GM12865 (cell line): ENCODE data around the gene CACNA1G.

Experiments used
- DNase-seq: peaks from one replicate; pipeline ENCODE4 v3.0.0; 2010; ENCODE audit warnings: low read depth
- H3K4me3 ChIP-seq: 2 replicates; pipeline ENCODE4 v1.5.1; 2011; ENCODE audit warnings: mild to moderate bottlenecking, low read depth, low read length, control low read depth
- TF ChIP-seq, protein P1 (sequence below): IDR thresholded peaks from 2 replicates; pipeline ENCODE4 v1.5.1; 2011; ENCODE audit warnings: low read length, control low read depth, low read depth, inconsistent platforms; ENCODE audit not compliant: insufficient read depth; ENCODE audit errors: missing control alignments

Gene CACNA1G

DNA sequence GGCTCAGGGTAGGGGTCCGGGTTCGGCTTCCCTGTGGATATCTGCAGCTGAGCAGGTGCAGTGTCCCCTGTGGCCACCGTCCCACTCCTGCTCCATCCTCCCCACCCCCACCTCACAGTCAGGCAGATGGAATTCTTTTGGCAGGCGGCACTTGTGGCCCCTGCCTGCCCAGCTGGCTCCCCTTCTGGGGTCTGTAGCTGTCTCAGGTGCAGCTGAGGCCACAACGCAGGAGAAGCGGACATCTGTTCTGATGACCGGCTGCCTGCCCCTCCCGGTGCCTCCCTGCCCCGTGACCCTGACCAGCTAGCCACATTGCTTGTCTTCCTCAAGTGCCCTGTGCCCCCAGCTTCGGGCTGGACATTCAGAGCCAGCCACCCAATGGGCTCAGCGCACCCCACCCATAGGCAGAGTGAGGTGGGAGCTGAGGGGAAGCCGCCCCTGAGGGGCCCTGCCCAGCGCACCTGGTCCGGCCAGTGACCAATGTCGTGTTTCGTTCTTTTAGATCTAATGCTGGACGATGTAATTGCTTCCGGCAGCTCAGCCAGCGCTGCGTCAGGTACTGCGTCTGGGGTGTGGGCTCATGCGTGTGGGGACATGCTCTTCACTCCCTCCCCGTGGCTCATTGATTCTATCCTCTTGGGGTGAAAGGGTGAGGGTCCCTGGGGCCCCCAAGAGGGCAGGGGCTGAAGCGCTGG is 49.0 kb downstream of the CACNA1G start:
- DNase-seq: no peak
- no peak overlapping the region for H3K4me3 ChIP-seq
- TF ChIP-seq, protein P1, sequence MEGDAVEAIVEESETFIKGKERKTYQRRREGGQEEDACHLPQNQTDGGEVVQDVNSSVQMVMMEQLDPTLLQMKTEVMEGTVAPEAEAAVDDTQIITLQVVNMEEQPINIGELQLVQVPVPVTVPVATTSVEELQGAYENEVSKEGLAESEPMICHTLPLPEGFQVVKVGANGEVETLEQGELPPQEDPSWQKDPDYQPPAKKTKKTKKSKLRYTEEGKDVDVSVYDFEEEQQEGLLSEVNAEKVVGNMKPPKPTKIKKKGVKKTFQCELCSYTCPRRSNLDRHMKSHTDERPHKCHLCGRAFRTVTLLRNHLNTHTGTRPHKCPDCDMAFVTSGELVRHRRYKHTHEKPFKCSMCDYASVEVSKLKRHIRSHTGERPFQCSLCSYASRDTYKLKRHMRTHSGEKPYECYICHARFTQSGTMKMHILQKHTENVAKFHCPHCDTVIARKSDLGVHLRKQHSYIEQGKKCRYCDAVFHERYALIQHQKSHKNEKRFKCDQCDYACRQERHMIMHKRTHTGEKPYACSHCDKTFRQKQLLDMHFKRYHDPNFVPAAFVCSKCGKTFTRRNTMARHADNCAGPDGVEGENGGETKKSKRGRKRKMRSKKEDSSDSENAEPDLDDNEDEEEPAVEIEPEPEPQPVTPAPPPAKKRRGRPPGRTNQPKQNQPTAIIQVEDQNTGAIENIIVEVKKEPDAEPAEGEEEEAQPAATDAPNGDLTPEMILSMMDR: no peak

DNA sequence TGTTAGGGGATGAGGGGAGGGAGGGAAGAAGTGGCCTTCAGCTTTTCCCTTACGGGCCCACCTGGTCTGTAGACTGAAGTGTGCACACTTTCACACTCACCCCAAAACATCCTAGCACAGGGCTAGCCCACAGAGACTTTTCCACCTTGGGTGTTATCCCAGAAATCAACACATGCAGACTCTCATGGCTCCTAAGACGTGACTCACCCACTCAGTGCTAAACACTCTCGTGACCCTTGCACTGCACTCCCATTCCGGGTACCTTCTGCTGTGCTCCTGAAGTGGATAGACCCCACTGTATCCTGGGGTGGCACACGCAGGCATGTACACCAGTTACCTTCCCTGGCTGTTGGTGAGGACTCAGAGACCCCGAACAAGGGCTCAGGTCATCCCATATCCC is 51.1 kb downstream of the CACNA1G start:
- TF ChIP-seq, protein P1: no peak
- DNase-seq: no peak
- H3K4me3 ChIP-seq: no peak overlapping the region

DNA sequence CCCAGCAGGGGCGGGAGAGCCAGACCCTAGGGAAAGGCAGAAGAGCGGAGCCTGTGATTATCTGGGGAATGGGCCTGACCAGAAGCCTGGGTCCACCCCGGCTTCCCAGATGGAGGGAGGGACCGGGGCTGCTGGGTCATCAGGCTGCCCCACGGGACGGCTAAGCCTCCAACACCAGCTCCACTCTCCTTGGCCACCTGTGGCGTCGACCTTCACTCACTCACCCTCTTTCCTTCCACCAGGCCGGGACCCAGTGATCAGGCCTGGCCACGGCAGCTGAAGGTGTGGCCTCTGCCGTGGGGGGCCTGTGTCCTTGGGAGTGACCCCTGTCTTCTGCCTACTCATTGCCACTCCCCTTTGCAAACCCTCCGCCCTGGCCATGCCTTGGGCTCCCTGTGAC is 51.8 kb downstream of the CACNA1G start:
- TF ChIP-seq, protein P1: no peak

DNA sequence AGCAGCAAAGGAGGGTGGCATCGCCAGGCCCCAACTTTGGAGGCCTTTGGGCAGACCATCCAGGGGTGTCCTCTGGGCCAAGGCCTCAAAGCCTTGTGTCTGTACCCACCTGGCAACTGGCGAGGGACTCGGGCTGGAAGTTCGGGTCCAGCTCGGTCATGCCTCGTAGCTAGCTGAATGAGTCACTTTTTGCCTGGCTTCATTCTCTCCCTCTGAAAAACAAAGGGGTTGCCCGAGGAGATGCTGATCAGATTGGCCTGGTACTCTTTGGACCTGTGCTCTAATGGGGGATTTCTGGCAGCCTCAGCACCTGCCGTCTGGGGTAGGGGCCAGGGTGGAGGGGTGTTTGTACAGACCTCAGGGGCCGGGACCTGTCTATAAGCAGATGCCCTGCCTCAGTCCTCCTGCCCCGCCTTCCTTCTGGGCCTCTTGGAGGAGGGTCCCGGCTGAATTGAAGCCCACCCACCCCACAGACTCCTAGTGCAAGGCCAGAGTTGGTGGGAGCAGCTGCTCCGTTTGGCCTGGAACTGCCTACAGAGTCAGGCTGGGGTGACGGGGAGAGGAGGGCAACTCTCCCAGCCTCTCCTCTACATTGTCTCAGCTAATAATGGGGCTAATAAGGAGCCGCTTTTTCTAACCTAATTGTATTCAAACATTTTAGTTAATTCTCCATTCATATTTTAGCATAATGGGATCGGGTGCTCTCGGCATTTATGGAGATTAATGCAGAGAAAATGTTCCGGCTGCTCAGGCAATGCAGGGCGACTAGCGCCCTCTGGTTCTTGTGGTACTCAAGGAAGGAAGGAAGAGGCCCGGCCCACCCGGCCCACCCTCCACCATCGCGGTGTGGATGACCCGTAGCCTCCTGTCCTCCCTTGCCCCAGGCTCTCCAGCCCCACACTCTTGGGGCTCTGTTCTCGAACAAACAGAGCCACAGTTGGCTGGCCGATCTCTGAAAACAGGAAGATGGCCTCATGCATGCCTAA is 52.8 kb downstream of the CACNA1G start:
- TF ChIP-seq, protein P1: no peak
- no peak overlapping the region for H3K4me3 ChIP-seq
- no peak for DNase-seq

More for the DNA sequence above, 51.8 kb downstream of the CACNA1G start:
- no peak overlapping the region for H3K4me3 ChIP-seq
- no peak for DNase-seq

DNA sequence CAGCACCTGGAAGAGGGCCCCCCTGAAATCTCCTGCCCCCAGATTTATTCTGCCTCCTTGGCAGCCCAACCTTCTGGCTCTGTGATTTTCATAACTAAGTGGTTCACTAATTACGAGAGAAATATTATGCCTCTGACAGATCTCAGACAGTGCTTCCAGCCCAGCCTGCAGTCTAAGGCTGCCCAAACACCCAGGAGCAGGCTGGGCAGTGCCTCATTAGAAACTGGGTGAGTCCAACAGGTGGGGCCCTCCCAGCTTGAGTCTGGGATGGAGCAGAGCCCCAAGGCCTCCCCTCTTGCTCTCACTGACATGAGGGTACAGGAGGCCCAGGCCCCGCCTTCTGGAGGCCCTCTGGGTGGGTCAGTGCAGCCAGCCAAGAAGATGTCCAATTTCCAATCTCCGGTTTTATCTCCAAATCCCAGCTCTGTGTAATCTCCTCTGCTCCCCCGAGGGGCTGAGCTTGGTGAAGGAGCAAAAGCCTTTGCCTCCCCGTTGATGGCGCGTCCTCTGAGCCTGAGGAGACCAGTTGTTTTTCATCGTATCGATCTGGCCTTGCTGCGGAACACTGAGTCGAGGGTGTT is 54.0 kb downstream of the CACNA1G start:
- no peak overlapping the region for H3K4me3 ChIP-seq
- TF ChIP-seq, protein P1: no peak
- no peak for DNase-seq

DNA sequence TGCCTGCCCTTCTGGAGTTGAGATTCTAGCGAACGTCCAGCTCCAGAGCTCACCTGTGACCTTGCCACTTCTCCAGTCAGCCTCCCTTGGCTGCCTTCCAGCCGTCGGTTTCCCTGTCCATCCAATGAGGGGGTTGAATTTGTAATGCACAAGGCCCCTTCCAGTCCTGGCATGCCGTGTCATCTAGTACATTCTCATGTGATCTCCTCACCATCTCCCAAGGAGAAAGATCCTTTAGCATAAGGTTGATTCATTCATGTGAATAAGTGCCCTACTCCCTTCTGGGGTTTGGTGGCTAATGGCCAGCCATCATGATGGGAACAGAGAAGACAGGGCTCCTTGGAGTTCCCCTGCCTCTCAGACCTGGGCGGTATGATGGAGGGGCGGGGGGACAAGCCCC is 55.3 kb downstream of the CACNA1G start:
- TF ChIP-seq, protein P1: no peak
- H3K4me3 ChIP-seq: no peak overlapping the region
- no peak for DNase-seq
